HAP-1 (cell line): ENCODE results near the gene P2RY2.

ENCODE experiments used
- DNase-seq, 2 experiments: peaks; one replicate each; pipeline ENCODE4 v3.0.0-alpha.2; 2016 to 2020; ENCODE audit warnings: low spot score in 2 of 2
- H3K27me3 ChIP-seq: fragments of 250-450 bp; sonication (Bioruptor Pico); 2 replicates; pipeline ENCODE4 v1.5.1; 2020; ENCODE audit warnings: low read depth, mild to moderate bottlenecking, moderate library complexity
- H3K36me3 ChIP-seq: fragments of 250-450 bp; sonication (Bioruptor Pico); replicated peaks from 2 replicates; pipeline ENCODE4 v1.5.1; 2020; ENCODE audit warnings: mild to moderate bottlenecking
- H3K4me1 ChIP-seq: fragments of 250-450 bp; sonication (Bioruptor Pico); 2 replicates; pipeline ENCODE4 v1.5.1; 2020; ENCODE audit warnings: mild to moderate bottlenecking
- H3K4me3 ChIP-seq: fragments of 250-450 bp; sonication (Bioruptor Pico); 2 replicates; pipeline ENCODE4 v1.5.1; 2020; ENCODE audit warnings: mild to moderate bottlenecking, moderate library complexity
- H3K9me3 ChIP-seq: fragments of 250-450 bp; sonication (Bioruptor Pico); 2 replicates; pipeline ENCODE4 v1.5.1; 2020; ENCODE audit warnings: mild to moderate bottlenecking, moderate library complexity
- in situ Hi-C: fragments of 300-500 bp; cut with MboI; formaldehyde crosslinking; loops from 3 replicates; pipeline ENCODE4 v1.14.3; 2020; ENCODE audit warnings: low sequenced_read_pairs, inconsistent platforms, mixed read lengths

The P2RY2 gene

GRCh38 chr11:73259406-73260126, 41.5 kb downstream of the P2RY2 start:
- DNase-seq, result no peak
- Histone ChIP-seq H3K4me1 (no peaks in the 10 kb centered on the region), H3K9me3 (no peaks in the 10 kb centered on the region; the same call in 1 of the 2 replicates), H3K27me3 (peaks cover 8% of the 10 kb centered on the region), H3K4me3 (no peak overlapping the region), H3K36me3 (no peaks in the 10 kb centered on the region)
- in situ Hi-C loops, result no loop called here

GRCh38 chr11:73260127-73260457, 42.0 kb downstream of the P2RY2 start:
- DNase-seq, result no peak
- peaks cover 8% of the 10 kb centered on the region for H3K27me3 ChIP-seq
- no peaks in the 10 kb centered on the region for H3K36me3 ChIP-seq
- no peaks in the 10 kb centered on the region; the same call in 1 of the 2 replicates for H3K9me3 ChIP-seq
- in situ Hi-C loops, result no loop called here
- no peaks in the 10 kb centered on the region for H3K4me1 ChIP-seq
- no peak overlapping the region for H3K4me3 ChIP-seq

- H3K4me1 ChIP-seq, result no peaks in the 10 kb centered on the region
- in situ Hi-C loops, result no loop called here
- no peak overlapping the region for H3K4me3 ChIP-seq
- DNase-seq, result no peak
- peaks cover 11% of the 10 kb centered on the region for H3K27me3 ChIP-seq
- H3K36me3 ChIP-seq, result no peaks in the 10 kb centered on the region
- H3K9me3 ChIP-seq, result no peaks in the 10 kb centered on the region; the same call in 1 of the 2 replicates
These were observed 44.9 kb downstream of the P2RY2 start for GRCh38 chr11:73262851-73263495.

GRCh38 chr11:73263640-73264039, 45.6 kb downstream of the P2RY2 start:
- Histone ChIP-seq H3K36me3 (no peaks in the 10 kb centered on the region), H3K9me3 (no peaks in the 10 kb centered on the region; the same call in 1 of the 2 replicates), H3K4me3 (no peak overlapping the region), H3K4me1 (no peaks in the 10 kb centered on the region), H3K27me3 (peaks cover 11% of the 10 kb centered on the region)
- in situ Hi-C loops, result no loop called here
- no peak for DNase-seq

- Histone ChIP-seq H3K9me3 (no peaks in the 10 kb centered on the region; the same call in 1 of the 2 replicates), H3K27me3 (peaks cover 11% of the 10 kb centered on the region), H3K4me1 (no peaks in the 10 kb centered on the region), H3K36me3 (no peaks in the 10 kb centered on the region), H3K4me3 (no peak overlapping the region)
- in situ Hi-C loops, result no loop called here
- DNase-seq, result no peak
These were observed 47.3 kb downstream of the P2RY2 start for GRCh38 chr11:73265278-73265810.

- no peak for DNase-seq
- no peaks in the 10 kb centered on the region; the same call in 1 of the 2 replicates for H3K9me3 ChIP-seq
- no peak overlapping the region for H3K4me3 ChIP-seq
- in situ Hi-C loops, result no loop called here
- H3K36me3 ChIP-seq, result no peaks in the 10 kb centered on the region
- H3K4me1 ChIP-seq, result no peaks in the 10 kb centered on the region
- H3K27me3 ChIP-seq, result peaks cover 11% of the 10 kb centered on the region
These were observed 48.0 kb downstream of the P2RY2 start for GRCh38 chr11:73265853-73266645.

- no peak overlapping the region for H3K4me3 ChIP-seq
- no peaks in the 10 kb centered on the region for H3K36me3 ChIP-seq
- H3K4me1 ChIP-seq, result no peaks in the 10 kb centered on the region
- H3K9me3 ChIP-seq, result no peaks in the 10 kb centered on the region; the same call in 1 of the 2 replicates
- DNase-seq, result no peak
- peaks cover 11% of the 10 kb centered on the region for H3K27me3 ChIP-seq
- in situ Hi-C loops, result no loop called here
These were observed 48.6 kb downstream of the P2RY2 start for GRCh38 chr11:73266646-73267020.

GRCh38 chr11:73267122-73267846, 49.2 kb downstream of the P2RY2 start:
- no peak overlapping the region for H3K4me3 ChIP-seq
- H3K36me3 ChIP-seq, result no peaks in the 10 kb centered on the region
- H3K4me1 ChIP-seq, result no peaks in the 10 kb centered on the region
- in situ Hi-C loops, result no loop called here
- DNase-seq, result no peak
- H3K9me3 ChIP-seq, result no peaks in the 10 kb centered on the region
- peaks cover 7% of the 10 kb centered on the region for H3K27me3 ChIP-seq

- Histone ChIP-seq H3K9me3 (no peaks in the 10 kb centered on the region), H3K27me3 (peaks cover 4% of the 10 kb centered on the region; the same call in 1 of the 2 replicates), H3K4me3 (no peak overlapping the region), H3K36me3 (no peaks in the 10 kb centered on the region), H3K4me1 (no peaks in the 10 kb centered on the region)
- DNase-seq, result no peak
- in situ Hi-C loops, result no loop called here
These were observed 49.9 kb downstream of the P2RY2 start for GRCh38 chr11:73267906-73268540.

GRCh38 chr11:73268671-73269271, 50.7 kb downstream of the P2RY2 start:
- in situ Hi-C loops, result no loop called here

GRCh38 chr11:73269459-73270015, 51.5 kb downstream of the P2RY2 start:
- H3K27me3 ChIP-seq, result 0 out of 2 replicates have a peak, but pooled peaks cover 3% of the 10 kb centered on the region
- no peaks in the 10 kb centered on the region for H3K4me1 ChIP-seq
- in situ Hi-C loops, result no loop called here

More at GRCh38 chr11:73268671-73269271, 50.7 kb downstream of the P2RY2 start:
- Histone ChIP-seq H3K36me3 (no peaks in the 10 kb centered on the region), H3K4me3 (no peak overlapping the region), H3K9me3 (no peaks in the 10 kb centered on the region), H3K4me1 (no peaks in the 10 kb centered on the region), H3K27me3 (0 out of 2 replicates have a peak, but pooled peaks cover 3% of the 10 kb centered on the region)
- no peak for DNase-seq

GRCh38 chr11:73270016-73270854, 52.2 kb downstream of the P2RY2 start:
- Histone ChIP-seq H3K36me3 (no peaks in the 10 kb centered on the region), H3K27me3 (0 out of 2 replicates have a peak, but pooled peaks cover 3% of the 10 kb centered on the region), H3K4me1 (no peaks in the 10 kb centered on the region), H3K4me3 (no peak overlapping the region), H3K9me3 (no peaks in the 10 kb centered on the region)
- no peak for DNase-seq
- in situ Hi-C loops, result no loop called here

More at GRCh38 chr11:73269459-73270015, 51.5 kb downstream of the P2RY2 start:
- DNase-seq, result no peak
- H3K4me3 ChIP-seq, result no peak overlapping the region
- no peaks in the 10 kb centered on the region for H3K9me3 ChIP-seq
- no peaks in the 10 kb centered on the region for H3K36me3 ChIP-seq
